Loucy (cell line): ENCODE results near the gene FAT4.

Experiments used
- CTCF ChIP-seq: fragments of 200-600 bp; sonication (generic); conservative IDR thresholded peaks from 2 replicates; pipeline ENCODE4 v1.5.1; 2014; ENCODE audit warnings: mild to moderate bottlenecking, antibody characterized with exemption, low read length
- EZH2phosphoT487 ChIP-seq: fragments of 200-600 bp; IDR thresholded peaks from 2 replicates; pipeline ENCODE4 v1.6.1; 2018; ENCODE audit warnings: antibody characterized with exemption, mild to moderate bottlenecking, moderate library complexity, borderline replicate concordance

DNA sequence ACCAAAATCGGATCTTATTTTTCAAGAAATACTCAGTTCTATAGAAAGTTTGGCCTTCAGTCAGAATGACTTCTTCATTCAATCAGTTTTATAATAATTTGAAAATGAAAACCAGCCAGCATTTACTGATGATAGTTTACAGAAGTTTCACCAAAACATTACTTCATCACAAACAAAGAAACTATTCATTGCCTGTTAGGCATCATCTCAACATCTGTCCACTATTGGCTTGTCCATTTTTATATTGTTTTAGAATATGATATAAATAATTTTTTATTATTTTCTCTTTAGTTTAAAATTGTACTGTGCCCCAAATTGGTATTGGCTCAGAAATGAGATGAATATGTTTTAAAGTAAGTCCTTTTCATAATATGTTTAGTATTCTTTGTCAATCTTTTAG lies 38.4 kb downstream of the FAT4 start:
- TF ChIP-seq CTCF = no peak
- TF ChIP-seq EZH2phosphoT487 = no peak
